SK-N-SH (cell line): ENCODE data around the gene SETBP1. TPM values are rescaled to one million over a fixed set of nuclear protein-coding genes. Genes with fewer than 3 reads are reported as not detected.

ENCODE experiments used
- CTCF ChIA-PET: fragments of 300-600, 350-600 bp; formaldehyde crosslinking; extraction: SDS; loops from one replicate; lab custom pipeline; 2021; lab: Yijun Ruan, JAX
- POLR2A ChIA-PET: fragments of 350-600 bp; sonication (Branson Sonifier 250); formaldehyde crosslinking; extraction: SDS; loops from one replicate; lab custom pipeline; 2020; ENCODE audit warnings: antibody characterized with exemption, inconsistent platforms; lab: Yijun Ruan, JAX
- DNase-seq: peaks from one replicate; pipeline ENCODE4 v3.0.0; 2012
- H2AFZ ChIP-seq: fragments of 200-600 bp; sonication (generic); 2 replicates; pipeline ENCODE4 v1.8.1; 2016; ENCODE audit warnings: antibody characterized with exemption, mild to moderate bottlenecking, low read depth
- H3F3A ChIP-seq: fragments of 200-600 bp; sonication (generic); replicated peaks from 2 replicates; pipeline ENCODE3; 2016; ENCODE audit warnings: antibody characterized with exemption, mild to moderate bottlenecking; ENCODE audit not compliant: insufficient read depth
- H3K27ac ChIP-seq, 2 experiments: fragments of 200-500 bp in 1 of 2; fragments of 200-600 bp in 1 of 2; sonication (Bioruptor generic) in 1 of 2; sonication (generic), shearing (Covaris generic) in 1 of 2; 2 replicates each; pipeline versions ENCODE4 v1.5.1 to v1.6.1; 2014 to 2016; ENCODE audit warnings: low read depth in 2 of 2, inconsistent platforms in 1 of 2, low read length in 1 of 2, mild to moderate bottlenecking in 1 of 2, mixed read lengths in 1 of 2
- H3K27me3 ChIP-seq: fragments of 200-600 bp; sonication (generic), shearing (Covaris generic); 2 replicates; pipeline ENCODE4 v1.6.1; 2016; ENCODE audit warnings: mixed run types; ENCODE audit not compliant: insufficient read depth
- H3K36me3 ChIP-seq, 2 experiments: fragments of 200-500 bp in 1 of 2; fragments of 200-600 bp in 1 of 2; sonication (Bioruptor generic) in 1 of 2; sonication (generic) in 1 of 2; replicated peaks in 1 of 2; 2 replicates each; pipeline versions ENCODE3 to v1.5.1; 2014 to 2016; ENCODE audit warnings: low read length in 1 of 2, mild to moderate bottlenecking in 1 of 2; ENCODE audit not compliant: insufficient read depth in 2 of 2, control insufficient read depth in 1 of 2
- H3K4me1 ChIP-seq, 2 experiments: fragments of 200-500 bp in 1 of 2; fragments of 200-600 bp in 1 of 2; sonication (Bioruptor generic) in 1 of 2; sonication (generic), shearing (Covaris generic) in 1 of 2; 2 replicates each; pipeline versions ENCODE4 v1.5.1 to v1.6.1; 2014 to 2016; ENCODE audit warnings: low read depth in 1 of 2, low read length in 1 of 2, mixed run types in 1 of 2; ENCODE audit not compliant: insufficient read depth in 2 of 2, control insufficient read depth in 1 of 2
- H3K4me2 ChIP-seq: fragments of 200-600 bp; sonication (generic), shearing (Covaris generic); 2 replicates; pipeline ENCODE4 v1.6.1; 2017; ENCODE audit warnings: mixed run types
- H3K4me3 ChIP-seq, 2 experiments: fragments of 200-500 bp in 1 of 2; fragments of 200-600 bp in 1 of 2; sonication (Bioruptor generic) in 1 of 2; sonication (generic), shearing (Covaris generic) in 1 of 2; 2 replicates each; pipeline versions ENCODE4 v1.5.1 to v1.8.1; 2014 to 2016; ENCODE audit warnings: low read depth in 2 of 2, inconsistent platforms in 1 of 2, low read length in 1 of 2, mild to moderate bottlenecking in 1 of 2, mixed read lengths in 1 of 2, moderate library complexity in 1 of 2
- H3K79me2 ChIP-seq: fragments of 200-600 bp; sonication (generic); 2 replicates; pipeline ENCODE4 v1.8.1; 2017; ENCODE audit warnings: mild to moderate bottlenecking; ENCODE audit not compliant: insufficient read depth
- H3K9ac ChIP-seq: fragments of 200-600 bp; sonication (generic); 2 replicates; pipeline ENCODE4 v1.6.1; 2017; ENCODE audit warnings: mixed run types
- H3K9me2 ChIP-seq: fragments of 200-600 bp; sonication (generic); 2 replicates; pipeline ENCODE4 v1.6.1; 2017; ENCODE audit warnings: mixed run types
- H3K9me3 ChIP-seq: fragments of 200-600 bp; sonication (generic); 2 replicates; pipeline ENCODE4 v1.6.1; 2017; ENCODE audit warnings: mixed run types, mild to moderate bottlenecking, moderate library complexity
- H4K20me1 ChIP-seq: fragments of 200-600 bp; sonication (generic); 2 replicates; pipeline ENCODE4 v1.6.1; 2017; ENCODE audit warnings: mild to moderate bottlenecking, mixed run types; ENCODE audit not compliant: insufficient read depth
- ELF1 ChIP-seq: IDR thresholded peaks from 2 replicates; pipeline ENCODE4 v1.4.0; 2012
- EZH2phosphoT487 ChIP-seq: fragments of 200-600 bp; sonication (generic); IDR thresholded peaks from 2 replicates; pipeline ENCODE4 v1.6.1; 2017; ENCODE audit warnings: low read depth, mixed run types, mild to moderate bottlenecking, antibody characterized with exemption, moderate library complexity, borderline replicate concordance
- JUND ChIP-seq: IDR thresholded peaks from 2 replicates; pipeline ENCODE4 v1.4.0; 2012
- MEF2A ChIP-seq: IDR thresholded peaks from 2 replicates; pipeline ENCODE4 v1.4.0; 2012; ENCODE audit warnings: low read depth, borderline replicate concordance
- NFIC ChIP-seq: IDR thresholded peaks from 2 replicates; pipeline ENCODE4 v1.4.0; 2012; ENCODE audit warnings: borderline replicate concordance
- RAD21 ChIP-seq: IDR thresholded peaks from 2 replicates; pipeline ENCODE4 v1.6.1; 2012; ENCODE audit warnings: mild to moderate bottlenecking, low read length
- RFX5 ChIP-seq: IDR thresholded peaks from 2 replicates; pipeline ENCODE4 v1.6.1; 2012; ENCODE audit warnings: mild to moderate bottlenecking, improper control_type of control experiment, low read length
- TAF1 ChIP-seq: IDR thresholded peaks from 2 replicates; pipeline ENCODE4 v1.6.1; 2012; ENCODE audit warnings: low read depth, mild to moderate bottlenecking, low read length, moderate library complexity, borderline replicate concordance
- TEAD4 ChIP-seq: IDR thresholded peaks from 2 replicates; pipeline ENCODE4 v1.4.0; 2012; ENCODE audit warnings: mild to moderate bottlenecking, borderline replicate concordance; ENCODE audit not compliant: insufficient read depth
- WGBS: methylation state at CpG from one replicate; pipeline ENCODE4 v1.1.6; 2017; ENCODE audit warnings: low lambda C conversion rate; 5-methylcytosine and 5-hydroxymethylcytosine counted together
- polyA plus RNA-seq, 3 experiments: library from polyadenylated mRNA; depleted of rRNA; stranded (reverse); fragments of >200 nt; gene quantifications; 2 replicates each; pipeline ENCODE4 v1.2.3, GENCODE V29; 2012
- TF ChIP-seq, protein P1 (sequence below): IDR thresholded peaks from 2 replicates; pipeline ENCODE4 v1.6.1; 2012; ENCODE audit warnings: mild to moderate bottlenecking, low read depth, low read length, moderate library complexity
- TF ChIP-seq, protein P2 (sequence below): fragments of 150-350 bp; IDR thresholded peaks from 2 replicates; pipeline ENCODE4 v1.6.1; 2017; ENCODE audit warnings: antibody characterized with exemption, low read length, low read depth, borderline replicate concordance
- TF ChIP-seq, protein P3 (sequence below): IDR thresholded peaks from 2 replicates; pipeline ENCODE4; 2012
- TF ChIP-seq, protein P4 (sequence below): IDR thresholded peaks from 2 replicates; pipeline ENCODE4 v1.4.0; 2012; ENCODE audit warnings: low read depth

Gene SETBP1
- polyA plus RNA-seq, 1 of the 3 experiments (the other 2 are of a cell fraction) = 3.0 TPM

DNA sequence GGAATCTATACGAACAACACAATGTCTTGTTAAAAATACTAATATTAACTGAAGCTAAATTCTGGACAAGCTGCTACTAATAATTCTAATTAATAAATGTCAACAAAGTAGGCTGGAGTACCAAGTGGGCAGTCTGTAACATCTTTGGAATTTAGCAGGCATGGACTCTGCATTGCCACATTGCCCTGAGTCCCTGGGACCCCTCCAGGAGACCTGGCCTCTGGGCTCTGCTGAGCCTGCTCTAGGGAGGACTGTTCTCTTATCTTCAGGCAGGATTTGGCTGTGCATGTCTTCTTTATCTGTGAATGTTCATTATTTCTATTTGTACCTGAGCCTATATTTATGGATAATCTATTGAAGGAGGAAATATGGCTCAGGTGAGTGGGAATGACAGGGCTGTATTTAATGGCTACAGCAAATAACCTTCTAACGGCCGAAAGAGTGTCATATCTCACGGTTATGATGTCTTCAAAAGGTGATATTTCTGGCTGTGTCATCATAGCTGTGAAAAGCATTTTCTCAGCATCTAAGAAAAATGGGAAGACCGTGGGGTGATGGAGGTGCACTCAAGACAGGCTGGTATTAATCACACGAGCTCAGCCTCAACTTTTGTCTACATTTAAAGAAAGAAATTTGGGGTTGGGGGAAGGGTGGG, 28.6 kb upstream of the SETBP1 start (continued):
- TF ChIP-seq, protein P1, sequence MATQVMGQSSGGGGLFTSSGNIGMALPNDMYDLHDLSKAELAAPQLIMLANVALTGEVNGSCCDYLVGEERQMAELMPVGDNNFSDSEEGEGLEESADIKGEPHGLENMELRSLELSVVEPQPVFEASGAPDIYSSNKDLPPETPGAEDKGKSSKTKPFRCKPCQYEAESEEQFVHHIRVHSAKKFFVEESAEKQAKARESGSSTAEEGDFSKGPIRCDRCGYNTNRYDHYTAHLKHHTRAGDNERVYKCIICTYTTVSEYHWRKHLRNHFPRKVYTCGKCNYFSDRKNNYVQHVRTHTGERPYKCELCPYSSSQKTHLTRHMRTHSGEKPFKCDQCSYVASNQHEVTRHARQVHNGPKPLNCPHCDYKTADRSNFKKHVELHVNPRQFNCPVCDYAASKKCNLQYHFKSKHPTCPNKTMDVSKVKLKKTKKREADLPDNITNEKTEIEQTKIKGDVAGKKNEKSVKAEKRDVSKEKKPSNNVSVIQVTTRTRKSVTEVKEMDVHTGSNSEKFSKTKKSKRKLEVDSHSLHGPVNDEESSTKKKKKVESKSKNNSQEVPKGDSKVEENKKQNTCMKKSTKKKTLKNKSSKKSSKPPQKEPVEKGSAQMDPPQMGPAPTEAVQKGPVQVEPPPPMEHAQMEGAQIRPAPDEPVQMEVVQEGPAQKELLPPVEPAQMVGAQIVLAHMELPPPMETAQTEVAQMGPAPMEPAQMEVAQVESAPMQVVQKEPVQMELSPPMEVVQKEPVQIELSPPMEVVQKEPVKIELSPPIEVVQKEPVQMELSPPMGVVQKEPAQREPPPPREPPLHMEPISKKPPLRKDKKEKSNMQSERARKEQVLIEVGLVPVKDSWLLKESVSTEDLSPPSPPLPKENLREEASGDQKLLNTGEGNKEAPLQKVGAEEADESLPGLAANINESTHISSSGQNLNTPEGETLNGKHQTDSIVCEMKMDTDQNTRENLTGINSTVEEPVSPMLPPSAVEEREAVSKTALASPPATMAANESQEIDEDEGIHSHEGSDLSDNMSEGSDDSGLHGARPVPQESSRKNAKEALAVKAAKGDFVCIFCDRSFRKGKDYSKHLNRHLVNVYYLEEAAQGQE = no peak
- TF ChIP-seq NFIC = no peak
- TF ChIP-seq, protein P2, sequence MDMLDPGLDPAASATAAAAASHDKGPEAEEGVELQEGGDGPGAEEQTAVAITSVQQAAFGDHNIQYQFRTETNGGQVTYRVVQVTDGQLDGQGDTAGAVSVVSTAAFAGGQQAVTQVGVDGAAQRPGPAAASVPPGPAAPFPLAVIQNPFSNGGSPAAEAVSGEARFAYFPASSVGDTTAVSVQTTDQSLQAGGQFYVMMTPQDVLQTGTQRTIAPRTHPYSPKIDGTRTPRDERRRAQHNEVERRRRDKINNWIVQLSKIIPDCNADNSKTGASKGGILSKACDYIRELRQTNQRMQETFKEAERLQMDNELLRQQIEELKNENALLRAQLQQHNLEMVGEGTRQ = no peak

DNA sequence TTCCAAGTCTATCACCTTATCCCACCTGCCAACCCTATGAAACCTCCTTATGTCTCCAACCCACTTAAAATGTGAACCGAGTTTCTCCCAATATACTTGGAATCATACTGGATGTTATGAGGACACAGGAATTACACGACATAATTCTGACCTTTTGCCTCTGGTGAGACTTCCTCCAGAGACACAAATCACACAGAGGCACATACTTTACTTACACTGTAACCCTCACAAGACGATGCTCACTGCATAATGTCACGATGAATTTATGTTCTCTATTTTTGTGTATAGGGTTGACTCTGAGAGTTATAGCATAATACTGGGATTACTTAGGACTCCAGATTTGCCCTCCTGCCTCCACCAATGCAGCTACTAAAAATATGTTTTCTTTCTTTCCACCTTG, 28.0 kb upstream of the SETBP1 start:
- Histone ChIP-seq H3K9me2 (no peaks in the 10 kb centered on the region), H3K9me3 (no peaks in the 10 kb centered on the region), H3K4me3 (no peak overlapping the region), H3F3A (peaks cover 4% of the 10 kb centered on the region), H3K27me3 (no peaks in the 10 kb centered on the region), H3K36me3 (no peaks in the 10 kb centered on the region), H2AFZ (no peak overlapping the region), H3K4me1 (peaks cover 0 to 18% of the 10 kb centered on the region in 2 experiments; a peak in 2 of 4 replicates), H3K9ac (no peak overlapping the region), H3K79me2 (no peaks in the 10 kb centered on the region), H4K20me1 (no peaks in the 10 kb centered on the region), H3K4me2 (no peak overlapping the region)
- POLR2A ChIA-PET = no interaction called here
- no peak for DNase-seq
- TF ChIP-seq MEF2A (no peak), TAF1 (no peak), TEAD4 (no peak), RAD21 (no peak), JUND (no peak), EZH2phosphoT487 (no peak), RFX5 (no peak), ELF1 (no peak)
- TF ChIP-seq, protein P3, sequence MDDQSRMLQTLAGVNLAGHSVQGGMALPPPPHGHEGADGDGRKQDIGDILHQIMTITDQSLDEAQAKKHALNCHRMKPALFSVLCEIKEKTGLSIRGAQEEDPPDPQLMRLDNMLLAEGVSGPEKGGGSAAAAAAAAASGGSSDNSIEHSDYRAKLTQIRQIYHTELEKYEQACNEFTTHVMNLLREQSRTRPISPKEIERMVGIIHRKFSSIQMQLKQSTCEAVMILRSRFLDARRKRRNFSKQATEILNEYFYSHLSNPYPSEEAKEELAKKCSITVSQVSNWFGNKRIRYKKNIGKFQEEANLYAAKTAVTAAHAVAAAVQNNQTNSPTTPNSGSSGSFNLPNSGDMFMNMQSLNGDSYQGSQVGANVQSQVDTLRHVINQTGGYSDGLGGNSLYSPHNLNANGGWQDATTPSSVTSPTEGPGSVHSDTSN = no peak
- TF ChIP-seq, protein P2 = no peak
- TF ChIP-seq, protein P4, sequence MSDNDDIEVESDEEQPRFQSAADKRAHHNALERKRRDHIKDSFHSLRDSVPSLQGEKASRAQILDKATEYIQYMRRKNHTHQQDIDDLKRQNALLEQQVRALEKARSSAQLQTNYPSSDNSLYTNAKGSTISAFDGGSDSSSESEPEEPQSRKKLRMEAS = no peak
- TF ChIP-seq, all 33 proteins: peak for 0
- H3K27ac ChIP-seq = no peak overlapping the region
- WGBS = 83% methylated on average over 4 of the region's 4 CpGs
- CTCF ChIA-PET = no interaction called here
